HuH-7 (cell line): ENCODE results near the gene OVOL2.
A peak's percentile ranks its signal among the peaks of the same experiment; 100 is the strongest.

Experiments
- DNase-seq: peaks from one replicate; pipeline ENCODE4 v3.0.0; 2011; ENCODE audit warnings: low spot score

Gene OVOL2

DNA sequence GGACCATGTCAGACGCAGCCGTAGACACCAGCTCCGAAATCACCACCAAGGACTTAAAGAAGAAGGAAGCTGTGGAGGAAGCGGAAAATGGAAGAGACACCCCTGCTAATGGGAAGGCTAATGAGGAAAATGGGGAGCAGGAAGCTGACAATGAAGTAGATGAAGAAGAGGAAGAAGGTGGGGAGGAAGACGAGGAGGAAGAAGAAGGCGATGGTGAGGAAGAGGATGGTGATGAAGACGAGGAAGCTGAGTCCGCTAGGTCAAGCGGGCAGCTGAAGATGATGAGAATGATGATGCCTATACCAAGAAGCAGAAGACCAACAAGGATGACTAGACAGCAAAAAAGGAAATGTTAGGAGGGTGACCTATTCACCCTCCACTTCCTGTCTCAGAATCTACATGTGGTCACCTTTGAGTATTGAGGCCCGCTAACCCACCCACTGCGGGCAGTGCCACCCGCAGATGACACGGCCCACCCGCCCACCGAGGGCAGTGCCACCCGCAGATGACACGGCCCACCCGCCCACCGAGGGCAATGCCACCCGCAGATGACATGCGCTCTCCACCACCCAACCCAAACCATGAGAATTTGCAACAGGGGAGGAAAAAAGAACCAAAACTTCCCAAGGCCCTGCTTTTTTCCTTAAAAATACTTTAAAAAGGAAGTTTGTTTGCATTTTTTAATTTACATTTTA is 45.6 kb downstream of the OVOL2 start:
- no peak for DNase-seq

DNA sequence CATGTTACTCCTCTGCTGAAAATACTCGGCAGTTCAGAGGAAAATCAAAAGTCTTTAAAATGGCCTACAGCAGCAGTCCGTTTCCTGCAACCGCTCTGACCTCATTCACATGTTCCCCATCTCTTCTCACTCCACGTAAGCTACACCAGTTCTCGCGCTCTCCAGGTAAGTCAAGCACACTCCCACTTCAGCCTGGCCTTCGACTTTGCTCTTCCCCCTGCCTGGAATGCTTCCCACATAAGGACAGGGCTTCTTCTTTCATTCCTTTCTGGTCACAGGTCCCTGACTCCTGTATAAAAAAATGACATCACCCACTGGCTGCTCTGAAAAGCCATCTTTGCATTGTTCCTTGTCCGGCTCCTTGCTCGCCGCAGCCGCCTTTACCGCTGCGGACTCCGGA is 46.2 kb downstream of the OVOL2 start:
- DNase-seq: no peak

DNA sequence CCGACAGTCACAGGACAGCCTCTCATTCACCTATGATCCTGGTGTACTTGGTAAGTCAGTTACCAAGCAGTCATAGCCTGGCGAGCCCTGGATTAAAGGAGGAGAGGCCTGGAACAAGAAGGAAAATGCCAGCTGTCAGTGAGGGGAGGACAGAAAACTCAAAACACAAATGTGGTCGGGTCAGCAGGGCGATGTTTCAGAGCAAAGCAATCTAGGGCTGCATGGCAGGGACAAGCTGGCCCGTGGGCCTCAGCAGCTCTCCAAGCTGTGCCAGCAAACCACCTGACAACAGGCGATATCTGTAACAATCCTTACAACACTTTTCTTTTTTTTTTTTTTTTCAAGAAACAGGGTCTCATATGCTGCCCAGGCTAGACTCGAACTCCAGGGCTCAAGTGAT is 48.6 kb downstream of the OVOL2 start:
- DNase-seq: no peak

DNA sequence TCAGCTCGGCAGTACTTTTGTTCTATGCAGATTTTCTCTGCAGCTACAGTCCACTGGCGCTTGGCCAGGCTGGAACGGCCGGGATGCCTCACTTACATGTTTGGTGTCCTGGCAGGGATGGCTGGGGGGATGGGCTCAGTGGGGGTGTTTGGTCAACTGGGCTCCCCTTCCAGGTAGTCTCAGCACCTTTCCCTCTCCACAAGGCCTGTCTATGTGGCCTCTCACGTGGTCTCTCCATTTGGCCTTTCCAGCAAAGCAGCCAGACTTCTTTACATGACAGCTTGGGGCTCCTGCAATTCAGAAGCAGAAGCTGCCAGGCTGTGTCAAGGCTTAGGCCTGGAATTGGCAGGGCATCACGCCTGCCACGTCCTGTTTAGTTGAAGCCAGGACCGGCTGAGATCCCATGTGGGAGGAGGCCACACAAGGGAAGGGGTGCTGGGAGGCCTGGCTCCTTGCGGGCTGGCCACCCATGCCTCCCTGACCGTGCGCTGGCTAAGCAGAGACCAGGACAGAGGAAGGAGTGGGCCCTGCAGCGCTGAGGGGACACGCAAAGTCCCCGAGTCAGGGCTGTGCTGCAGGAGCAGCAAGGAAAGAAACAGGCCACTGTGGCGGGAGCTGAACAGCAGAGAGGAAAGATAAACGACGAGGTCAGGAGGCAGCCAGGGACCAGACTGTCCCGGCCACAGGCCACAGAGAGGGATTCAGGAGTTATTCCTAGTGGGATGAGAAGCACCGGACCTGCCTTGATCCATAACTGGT is 50.0 kb downstream of the OVOL2 start:
- DNase-seq: no peak

DNA sequence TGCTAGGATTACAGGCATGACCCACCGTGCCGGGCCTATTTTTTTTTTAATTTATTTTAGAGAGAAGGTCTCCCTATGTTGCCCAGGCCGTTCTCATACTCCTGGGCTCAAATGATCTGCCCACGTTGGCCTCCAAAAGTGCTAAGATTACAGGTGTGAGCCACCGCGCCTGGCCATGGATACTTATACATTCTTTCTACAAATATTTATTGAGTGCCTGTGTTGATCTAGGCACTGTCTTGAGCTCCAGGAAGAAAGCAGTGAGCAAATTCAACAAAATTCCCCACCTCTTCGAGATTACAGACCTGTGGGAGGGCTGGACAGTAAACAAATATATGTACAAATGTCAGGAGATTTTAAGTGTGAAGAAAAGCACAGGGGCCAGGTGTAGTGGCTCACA is 51.0 kb downstream of the OVOL2 start:
- DNase-seq: no peak

- no peak for DNase-seq
These were observed 51.7 kb downstream of the OVOL2 start for GRCh38 chr20:18005990-18006364.

- DNase-seq: no peak
These were observed 52.3 kb downstream of the OVOL2 start for GRCh38 chr20:18005170-18005989.

DNA sequence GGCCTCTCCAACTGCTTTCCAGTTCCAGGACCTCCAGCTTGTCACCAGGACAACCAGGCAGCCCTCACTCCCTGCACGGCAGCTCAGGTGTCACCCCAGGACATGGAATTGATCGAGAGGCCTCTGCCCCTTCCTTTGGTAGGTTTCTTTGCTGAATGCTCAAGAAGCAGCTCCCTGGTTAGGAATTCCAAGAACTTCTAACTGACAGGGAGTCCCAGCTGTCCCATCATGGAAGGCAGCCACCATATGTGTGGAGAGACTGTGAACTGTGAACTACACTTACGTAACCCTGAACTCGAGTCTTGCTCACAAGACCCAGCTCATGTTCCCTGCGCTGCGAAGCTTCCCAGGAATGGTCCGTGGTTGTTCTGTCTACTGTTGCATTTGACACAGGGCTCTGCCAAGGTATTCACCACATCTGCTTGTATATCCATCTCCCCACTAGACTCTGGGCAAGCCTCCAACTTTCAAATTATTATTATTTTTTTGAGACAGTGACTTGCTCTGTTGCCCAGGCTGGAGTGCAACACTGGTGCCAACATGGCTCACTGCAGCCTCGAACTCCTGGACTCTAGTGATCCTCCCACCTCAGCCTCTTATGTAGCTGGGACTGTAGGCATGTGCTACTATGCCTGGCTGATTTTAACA is 53.2 kb downstream of the OVOL2 start:
- no peak for DNase-seq

DNA sequence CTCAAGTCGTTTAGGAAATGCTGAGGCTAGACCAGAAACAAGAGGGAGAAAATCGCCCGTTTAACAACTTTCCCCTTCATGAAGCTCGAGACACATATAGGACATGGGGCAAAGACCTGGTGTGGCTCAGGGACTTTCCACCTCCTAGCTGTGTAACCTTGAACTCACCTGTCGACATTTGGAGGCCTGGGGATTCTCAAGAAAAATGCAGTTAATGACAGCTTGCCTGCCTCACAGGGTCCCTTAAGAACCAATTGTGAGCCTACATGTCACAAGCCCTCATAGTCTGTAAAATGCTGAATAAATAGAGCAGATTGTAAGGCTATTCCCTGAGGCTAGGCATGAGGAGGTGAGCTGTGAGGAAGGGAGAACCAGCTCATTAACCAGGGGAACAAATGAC is 53.8 kb downstream of the OVOL2 start:
- DNase-seq: no peak

DNA sequence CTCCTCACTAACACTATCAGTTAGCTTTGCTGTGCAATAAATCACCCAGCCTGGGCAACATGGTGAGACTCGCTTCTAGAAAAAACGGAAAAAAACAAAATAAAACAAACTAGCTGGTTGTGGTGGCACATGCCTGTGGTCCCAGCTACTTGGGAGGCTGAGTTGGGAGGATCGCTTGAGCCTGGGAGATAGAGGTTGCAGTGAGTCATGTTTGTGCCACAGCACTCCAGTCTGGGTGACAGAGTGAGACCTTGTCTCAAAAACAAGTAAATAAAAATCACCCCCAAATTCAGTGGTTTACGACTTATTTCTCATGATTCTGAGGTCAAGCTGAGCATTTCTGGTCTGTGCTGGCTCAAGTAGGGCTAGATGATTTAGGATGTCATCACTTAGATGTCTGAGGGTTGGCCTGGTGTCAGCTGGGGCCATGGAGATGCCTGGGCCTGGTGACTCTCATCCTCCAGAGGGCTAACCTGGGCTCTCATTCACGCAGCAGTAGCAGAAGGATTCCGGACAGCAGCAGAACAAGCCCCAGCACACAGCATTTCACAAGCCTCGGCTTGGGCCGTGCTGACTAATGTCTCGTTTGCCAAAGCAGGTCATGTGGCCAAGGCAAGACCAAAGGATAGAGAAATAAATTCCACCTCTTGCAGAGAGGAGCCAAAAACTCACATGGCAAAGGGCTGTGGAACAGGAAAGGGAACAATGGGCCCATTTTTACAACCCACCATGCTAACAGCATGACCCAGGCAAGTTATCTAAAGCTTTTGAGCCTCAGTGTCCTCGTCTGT is 56.4 kb downstream of the OVOL2 start:
- DNase-seq: peak; percentile 70

DNA sequence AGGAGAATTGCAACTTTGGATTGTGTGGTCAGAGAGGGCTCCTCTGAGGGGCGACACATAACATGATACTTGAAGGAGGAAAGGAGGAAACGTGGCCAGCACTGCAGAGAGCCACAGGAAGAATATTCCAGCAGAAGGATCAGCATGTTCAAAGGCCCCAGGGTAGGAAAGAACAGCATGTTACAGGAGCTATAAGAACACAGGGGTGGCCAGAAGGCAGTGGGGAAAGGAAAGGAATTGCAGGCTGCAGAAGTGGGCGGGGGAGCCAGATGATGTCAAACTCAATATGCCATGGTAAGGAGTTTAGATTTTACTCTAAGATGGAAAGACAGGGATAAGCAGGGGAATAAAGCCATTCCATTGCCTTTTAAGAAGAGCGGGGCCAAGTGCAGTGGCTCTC is 58.1 kb downstream of the OVOL2 start:
- DNase-seq: no peak

GRCh38 chr20:17998446-17998845 is 59.3 kb downstream of the OVOL2 start:
- DNase-seq: no peak

GRCh38 chr20:17995967-17996819 is 61.5 kb downstream of the OVOL2 start:
- DNase-seq: no peak

GRCh38 chr20:17993546-17993945 is 64.2 kb downstream of the OVOL2 start:
- DNase-seq: no peak

DNA sequence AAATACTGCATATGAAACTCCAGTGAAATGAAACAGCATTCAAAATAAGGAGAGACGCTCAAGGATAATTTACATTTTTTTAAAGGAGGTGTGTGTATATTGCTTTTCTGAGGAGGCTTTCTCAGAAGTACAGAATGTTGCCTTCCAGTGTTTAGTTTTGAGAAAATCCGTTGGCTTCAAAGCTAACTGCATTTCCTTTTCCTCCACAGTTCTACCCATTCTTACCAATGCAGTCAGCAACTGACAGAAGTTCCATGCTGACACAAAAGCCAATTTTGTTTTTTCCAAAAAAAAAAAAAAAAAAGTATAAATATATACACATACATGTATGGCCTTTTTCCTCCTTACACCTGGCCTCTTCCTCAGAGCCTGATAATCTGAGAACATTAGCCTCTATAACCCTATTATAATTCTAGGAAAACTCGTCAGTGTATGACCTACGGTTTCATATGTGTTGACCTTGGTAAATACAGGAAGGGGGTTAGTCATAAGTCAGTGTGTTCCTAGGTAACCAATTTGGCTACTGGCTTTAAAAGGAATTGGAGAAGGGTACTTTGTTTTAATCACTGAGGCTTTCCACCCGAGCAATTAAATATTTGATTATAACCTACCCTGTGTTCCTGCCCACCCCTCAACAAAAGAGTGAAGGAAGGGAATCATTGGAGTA is 64.7 kb downstream of the OVOL2 start:
- no peak for DNase-seq

DNA sequence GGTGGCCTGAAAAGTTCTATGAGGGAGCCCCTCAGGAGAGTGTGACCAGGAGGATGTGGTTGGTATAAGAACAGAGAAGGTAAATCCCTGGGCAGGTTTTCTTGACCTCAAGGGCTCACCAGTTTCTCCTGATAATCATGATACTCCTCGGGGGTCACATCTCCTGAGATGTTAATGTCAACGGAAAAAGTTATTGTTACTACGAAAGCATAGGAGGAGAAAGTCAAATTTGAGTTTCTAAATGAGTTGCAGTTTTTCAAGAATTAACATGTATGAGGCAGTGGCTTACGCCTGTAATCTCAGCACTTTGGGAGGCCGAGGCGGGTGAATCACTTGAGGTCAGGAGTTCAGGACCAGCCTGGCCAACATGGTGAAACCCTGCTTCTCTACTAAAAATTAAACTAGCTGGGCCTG is 65.5 kb downstream of the OVOL2 start:
- DNase-seq: no peak

GRCh38 chr20:17990278-17990972 is 67.3 kb downstream of the OVOL2 start:
- no peak for DNase-seq

- DNase-seq: no peak
These were observed 69.7 kb downstream of the OVOL2 start for GRCh38 chr20:17987988-17988387.

DNA sequence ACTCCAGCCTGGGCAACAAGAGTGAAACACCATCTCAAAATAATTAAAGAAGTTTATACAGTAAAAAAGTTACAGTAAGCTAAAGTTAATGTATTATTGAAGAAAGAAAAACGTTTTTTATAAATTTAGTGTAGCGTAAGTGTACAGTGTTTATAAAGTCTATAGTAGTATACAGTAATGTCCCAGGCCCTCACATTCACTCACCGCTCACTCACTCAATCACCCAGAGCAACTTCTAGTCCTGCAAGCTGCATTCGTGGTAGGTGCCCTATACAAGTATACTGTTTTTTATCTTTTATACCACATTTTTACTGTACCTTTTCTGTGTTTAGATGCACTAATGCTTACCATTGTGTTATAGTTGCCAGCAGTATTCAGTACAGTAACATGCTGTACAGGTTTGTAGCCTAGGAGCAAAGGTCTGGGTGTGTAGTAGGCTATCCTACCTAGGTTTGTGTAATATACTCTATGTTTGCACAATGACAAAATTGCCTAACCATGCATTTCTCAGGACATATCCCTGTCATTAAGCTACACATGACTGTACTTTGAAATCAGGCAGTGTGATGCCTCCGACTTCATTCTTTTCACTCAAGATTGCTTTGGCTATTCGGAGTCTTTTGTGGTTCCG is 72.2 kb downstream of the OVOL2 start:
- DNase-seq: no peak
